Measurements from ENCODE around the gene TAMM41.
"Not testable (repeated sequence)": the region's sequence is repeated elsewhere in the genome, so short reads cannot be mapped to it uniquely, and the experiment has no call there.

TAMM41 gene

DNA sequence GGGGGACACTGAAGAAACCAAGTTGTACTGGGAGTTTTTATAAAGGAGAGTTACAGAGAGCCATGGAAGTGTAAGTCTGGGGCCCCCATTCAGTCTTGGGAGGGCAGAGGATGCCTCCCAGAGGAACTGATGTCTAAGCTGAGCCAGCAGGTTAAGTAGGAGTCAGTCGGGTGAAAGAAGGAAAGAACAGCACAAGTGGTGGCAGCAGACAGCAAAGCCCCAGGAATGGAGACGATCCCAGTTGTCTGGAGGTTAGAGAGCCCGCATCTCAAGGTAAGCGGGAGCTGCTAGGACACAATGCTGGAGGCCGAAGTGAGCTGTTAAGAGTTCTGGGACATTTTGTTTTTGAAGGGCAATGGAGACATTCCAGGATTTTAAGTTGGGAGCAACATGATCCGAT, 88.8 kb downstream of the TAMM41 start:
- Histone ChIP-seq H3K27ac (ENCODE audit: low read depth, low read length) (no peak overlapping the region), H3K4me3 (ENCODE audit: low read length) (no peak overlapping the region), H3K36me3 (ENCODE audit: insufficient read depth, low read length) (no peaks in the 10 kb centered on the region), H3K9me3 (ENCODE audit: insufficient read depth, low read depth, low read length) (no peaks in the 10 kb centered on the region), H3K4me1 (ENCODE audit: insufficient read depth, low read length) (peaks cover 4% of the 10 kb centered on the region; the same call in 1 of the 2 replicates), H3K27me3 (ENCODE audit: insufficient read depth, low read length) (no peaks in the 10 kb centered on the region), H3K9ac (ENCODE audit: low read depth, low read length) (no peak overlapping the region)
- 83% methylated on average over 6 of the region's 6 CpGs for WGBS

DNA sequence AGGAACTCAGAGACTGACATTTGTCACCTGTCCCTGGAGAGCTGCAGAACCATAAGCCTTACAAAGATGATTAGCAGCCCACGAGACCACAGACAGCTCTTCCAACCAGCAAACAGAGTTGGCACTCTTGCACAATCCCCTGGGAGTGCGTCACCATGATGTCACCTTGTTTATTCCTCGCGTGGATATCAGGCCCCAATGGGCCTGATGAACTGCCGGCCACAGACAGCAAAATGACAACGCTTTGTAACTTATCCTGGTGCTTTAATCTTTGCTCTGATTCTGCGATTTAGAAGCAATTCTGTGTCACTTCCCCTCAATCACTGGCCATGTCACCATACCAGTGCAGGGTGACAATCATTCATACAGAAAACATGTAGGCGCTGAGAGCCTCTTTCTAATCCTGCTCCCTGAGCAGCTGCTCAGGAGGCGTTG, 89.2 kb downstream of the TAMM41 start:
- H3K9ac ChIP-seq (ENCODE audit: low read depth, low read length): no peak overlapping the region
- no peak overlapping the region for H3K4me3 ChIP-seq (ENCODE audit: low read length)
- 88% methylated on average over 9 of the region's 9 CpGs for WGBS

DNA sequence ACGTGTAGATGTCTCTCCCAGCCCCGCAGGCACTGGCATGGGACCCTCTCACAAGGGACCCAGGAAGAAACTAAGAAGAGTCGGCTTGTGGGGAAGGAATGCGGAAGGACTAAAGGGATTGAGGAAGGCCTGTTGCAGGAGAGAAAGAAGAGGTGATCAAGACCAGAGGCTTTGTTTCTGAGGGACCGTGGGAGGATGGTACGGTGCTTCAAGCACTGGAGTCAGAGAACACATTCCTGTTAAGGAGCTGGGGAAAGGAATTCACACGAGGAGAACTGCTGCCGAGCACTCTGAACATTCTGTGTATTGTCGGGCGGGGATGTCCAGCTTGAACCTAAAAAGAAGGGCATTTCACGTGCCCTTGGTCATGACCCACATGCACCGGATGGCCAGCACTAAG, 91.4 kb downstream of the TAMM41 start:
- H3K9me3 ChIP-seq (ENCODE audit: insufficient read depth, low read depth, low read length): no peaks in the 10 kb centered on the region
- peaks cover 4% of the 10 kb centered on the region; the same call in 1 of the 2 replicates for H3K4me1 ChIP-seq (ENCODE audit: insufficient read depth, low read length)
- H3K4me3 ChIP-seq (ENCODE audit: low read length): no peak overlapping the region
- no peak overlapping the region for H3K27ac ChIP-seq (ENCODE audit: low read depth, low read length)
- H3K36me3 ChIP-seq (ENCODE audit: insufficient read depth, low read length): no peaks in the 10 kb centered on the region
- WGBS: 85% methylated on average over 12 of the region's 12 CpGs
- H3K27me3 ChIP-seq (ENCODE audit: insufficient read depth, low read length): no peaks in the 10 kb centered on the region
- no peak overlapping the region for H3K9ac ChIP-seq (ENCODE audit: low read depth, low read length)

More for the DNA sequence above, 89.2 kb downstream of the TAMM41 start:
- H3K4me1 ChIP-seq (ENCODE audit: insufficient read depth, low read length): peaks cover 4% of the 10 kb centered on the region; the same call in 1 of the 2 replicates
- no peak overlapping the region for H3K27ac ChIP-seq (ENCODE audit: low read depth, low read length)
- H3K36me3 ChIP-seq (ENCODE audit: insufficient read depth, low read length): no peaks in the 10 kb centered on the region
- H3K9me3 ChIP-seq (ENCODE audit: insufficient read depth, low read depth, low read length): no peaks in the 10 kb centered on the region
- no peaks in the 10 kb centered on the region for H3K27me3 ChIP-seq (ENCODE audit: insufficient read depth, low read length)

DNA sequence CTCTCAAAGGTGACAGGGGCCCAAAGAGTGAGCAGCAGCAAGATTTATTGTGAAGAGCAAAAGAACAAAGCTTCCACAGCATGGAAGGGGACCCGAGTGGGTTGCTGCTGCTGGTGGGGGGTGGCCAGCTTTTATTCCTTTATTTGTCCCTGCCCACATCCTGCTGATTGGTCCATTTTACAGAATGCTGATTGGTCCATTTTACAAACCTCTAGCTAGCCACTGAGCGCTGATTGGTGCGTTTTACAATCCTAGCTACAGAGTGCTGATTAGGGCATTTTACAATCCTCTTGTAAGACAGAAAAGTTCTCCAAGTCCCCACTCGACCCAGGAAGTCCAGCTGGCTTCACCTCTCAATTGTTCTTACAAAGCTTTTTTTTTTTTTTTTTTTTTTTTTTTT, 94.4 kb downstream of the TAMM41 start:
- not testable (repeated sequence) for H3K9ac ChIP-seq (ENCODE audit: low read depth, low read length); H3K4me3 ChIP-seq (ENCODE audit: low read length); H3K9me3 ChIP-seq (ENCODE audit: insufficient read depth, low read depth, low read length); H3K27me3 ChIP-seq (ENCODE audit: insufficient read depth, low read length); H3K4me1 ChIP-seq (ENCODE audit: insufficient read depth, low read length); H3K36me3 ChIP-seq (ENCODE audit: insufficient read depth, low read length); H3K27ac ChIP-seq (ENCODE audit: low read depth, low read length)
- WGBS: 76% methylated on average over 4 of the region's 4 CpGs

DNA sequence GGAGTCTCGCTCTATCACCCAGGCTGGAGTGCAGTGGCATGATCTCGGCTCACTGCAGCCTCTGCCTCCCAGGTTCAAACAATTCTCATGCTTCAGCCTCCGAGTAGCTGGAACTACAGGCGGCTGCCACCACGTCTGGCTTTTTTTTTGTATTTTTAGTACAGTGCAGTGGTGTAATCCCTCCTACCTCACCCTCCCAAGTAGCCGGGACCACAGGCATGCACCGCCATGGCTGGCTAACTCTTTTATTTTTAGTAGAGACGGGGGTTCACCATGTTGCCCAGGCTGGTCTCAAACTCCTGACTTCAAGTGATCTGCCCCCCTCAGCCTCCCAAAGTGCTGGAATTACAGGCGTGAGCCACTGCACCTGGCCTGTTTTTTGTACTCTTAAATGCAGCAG, 98.4 kb downstream of the TAMM41 start:
- H3K27ac ChIP-seq (ENCODE audit: low read depth, low read length); H3K27me3 ChIP-seq (ENCODE audit: insufficient read depth, low read length); H3K9ac ChIP-seq (ENCODE audit: low read depth, low read length); H3K4me3 ChIP-seq (ENCODE audit: low read length); H3K4me1 ChIP-seq (ENCODE audit: insufficient read depth, low read length); H3K36me3 ChIP-seq (ENCODE audit: insufficient read depth, low read length); H3K9me3 ChIP-seq (ENCODE audit: insufficient read depth, low read depth, low read length): not testable (repeated sequence)
- 91% methylated on average over 7 of the region's 9 CpGs for WGBS

Measured in HUES64 (cell line).